Calu3 (cell line): ENCODE results near the gene IFI44L. TPM values are rescaled to one million over a fixed set of nuclear protein-coding genes. Genes with fewer than 3 reads are reported as not detected.

Experiments used
- BruUV-seq: library from RNA; stranded (reverse); fragments of 400-500 nt; replicated peaks from 2 replicates; lab custom pipeline; 2021; lab: Mats Ljungman, UMichigan
- CTCF ChIA-PET: fragments of 300-600 bp; sonication (Branson Sonifier 250); formaldehyde crosslinking; loops from one replicate; lab custom pipeline; 2022; ENCODE audit warnings: antibody characterized with exemption; lab: Charles Lee
- DNase-seq: peaks from one replicate; pipeline ENCODE4 v3.0.0; 2022
- H3K27ac Mint-ChIP-seq: one replicate; pipeline ENCODE4 v1.8.0; 2022; ENCODE audit warnings: mixed read lengths; ENCODE audit not compliant: unreplicated experiment
- H3K27me3 Mint-ChIP-seq: one replicate; pipeline ENCODE4 v1.8.0; 2022; ENCODE audit warnings: mixed read lengths; ENCODE audit not compliant: unreplicated experiment
- H3K36me3 Mint-ChIP-seq: one replicate; pipeline ENCODE4 v1.8.0; 2022; ENCODE audit warnings: mild to moderate bottlenecking, moderate library complexity, mixed read lengths; ENCODE audit not compliant: insufficient read depth, unreplicated experiment
- H3K4me1 Mint-ChIP-seq: one replicate; pipeline ENCODE4 v1.8.0; 2022; ENCODE audit warnings: mild to moderate bottlenecking, low read depth, mixed read lengths; ENCODE audit not compliant: unreplicated experiment
- H3K4me3 Mint-ChIP-seq: one replicate; pipeline ENCODE4 v1.8.0; 2022; ENCODE audit warnings: mild to moderate bottlenecking, low read depth, moderate library complexity, mixed read lengths; ENCODE audit not compliant: unreplicated experiment
- H3K9me3 Mint-ChIP-seq: one replicate; pipeline ENCODE4 v1.8.0; 2022; ENCODE audit warnings: low read depth, mixed read lengths; ENCODE audit not compliant: unreplicated experiment
- intact Hi-C: fragments of 100-400 bp; cut with micrococcal nuclease; formaldehyde crosslinking; loops from one replicate; pipeline ENCODE4 v1.10.0; 2022; ENCODE audit not compliant: unreplicated experiment
- total RNA-seq: library from RNA; stranded (reverse); gene quantifications from 2 replicates; pipeline ENCODE4 v1.2.3, GENCODE V29; 2022
- TF ChIP-seq, protein P1 (sequence below): fragments of 200-600 bp; IDR thresholded peaks from one replicate; pipeline ENCODE4 v1.8.0; 2022; ENCODE audit warnings: antibody characterized with exemption; ENCODE audit not compliant: unreplicated experiment

Gene IFI44L
- total RNA-seq, 1 experiment from 2014 or later: 82.0 TPM

DNA sequence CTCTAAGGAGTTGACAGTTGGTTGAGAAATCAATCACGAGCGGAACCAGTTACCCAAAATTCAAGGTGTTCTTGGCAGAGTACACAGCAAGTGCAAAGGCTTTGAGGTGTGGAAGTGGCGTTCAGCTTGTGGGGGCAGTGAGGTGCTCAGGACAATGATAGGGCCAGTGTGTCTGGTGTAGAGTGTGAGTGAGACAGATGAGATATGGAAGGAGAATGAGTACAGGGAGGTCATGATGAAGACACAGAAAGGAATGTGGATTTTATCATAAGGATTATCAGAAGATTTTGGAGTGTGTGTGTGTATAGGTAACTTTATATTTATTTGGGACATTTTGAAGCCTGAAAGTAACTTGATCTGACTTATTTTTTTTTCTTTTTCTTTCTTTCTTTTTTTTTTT, 70.3 kb downstream of the IFI44L start:
- DNase-seq: no peak
- H3K4me3 Mint-ChIP-seq: no peak overlapping the region
- TF ChIP-seq, protein P1, sequence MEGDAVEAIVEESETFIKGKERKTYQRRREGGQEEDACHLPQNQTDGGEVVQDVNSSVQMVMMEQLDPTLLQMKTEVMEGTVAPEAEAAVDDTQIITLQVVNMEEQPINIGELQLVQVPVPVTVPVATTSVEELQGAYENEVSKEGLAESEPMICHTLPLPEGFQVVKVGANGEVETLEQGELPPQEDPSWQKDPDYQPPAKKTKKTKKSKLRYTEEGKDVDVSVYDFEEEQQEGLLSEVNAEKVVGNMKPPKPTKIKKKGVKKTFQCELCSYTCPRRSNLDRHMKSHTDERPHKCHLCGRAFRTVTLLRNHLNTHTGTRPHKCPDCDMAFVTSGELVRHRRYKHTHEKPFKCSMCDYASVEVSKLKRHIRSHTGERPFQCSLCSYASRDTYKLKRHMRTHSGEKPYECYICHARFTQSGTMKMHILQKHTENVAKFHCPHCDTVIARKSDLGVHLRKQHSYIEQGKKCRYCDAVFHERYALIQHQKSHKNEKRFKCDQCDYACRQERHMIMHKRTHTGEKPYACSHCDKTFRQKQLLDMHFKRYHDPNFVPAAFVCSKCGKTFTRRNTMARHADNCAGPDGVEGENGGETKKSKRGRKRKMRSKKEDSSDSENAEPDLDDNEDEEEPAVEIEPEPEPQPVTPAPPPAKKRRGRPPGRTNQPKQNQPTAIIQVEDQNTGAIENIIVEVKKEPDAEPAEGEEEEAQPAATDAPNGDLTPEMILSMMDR: no peak
- no peaks in the 10 kb centered on the region for H3K9me3 Mint-ChIP-seq
- CTCF ChIA-PET: no interaction called here
- H3K27me3 Mint-ChIP-seq: no peaks in the 10 kb centered on the region
- H3K4me1 Mint-ChIP-seq: peaks cover 10% of the 10 kb centered on the region
- intact Hi-C loops: no loop called here
- H3K27ac Mint-ChIP-seq: no peak overlapping the region
- BruUV-seq: no TSS peak
- no peaks in the 10 kb centered on the region for H3K36me3 Mint-ChIP-seq

DNA sequence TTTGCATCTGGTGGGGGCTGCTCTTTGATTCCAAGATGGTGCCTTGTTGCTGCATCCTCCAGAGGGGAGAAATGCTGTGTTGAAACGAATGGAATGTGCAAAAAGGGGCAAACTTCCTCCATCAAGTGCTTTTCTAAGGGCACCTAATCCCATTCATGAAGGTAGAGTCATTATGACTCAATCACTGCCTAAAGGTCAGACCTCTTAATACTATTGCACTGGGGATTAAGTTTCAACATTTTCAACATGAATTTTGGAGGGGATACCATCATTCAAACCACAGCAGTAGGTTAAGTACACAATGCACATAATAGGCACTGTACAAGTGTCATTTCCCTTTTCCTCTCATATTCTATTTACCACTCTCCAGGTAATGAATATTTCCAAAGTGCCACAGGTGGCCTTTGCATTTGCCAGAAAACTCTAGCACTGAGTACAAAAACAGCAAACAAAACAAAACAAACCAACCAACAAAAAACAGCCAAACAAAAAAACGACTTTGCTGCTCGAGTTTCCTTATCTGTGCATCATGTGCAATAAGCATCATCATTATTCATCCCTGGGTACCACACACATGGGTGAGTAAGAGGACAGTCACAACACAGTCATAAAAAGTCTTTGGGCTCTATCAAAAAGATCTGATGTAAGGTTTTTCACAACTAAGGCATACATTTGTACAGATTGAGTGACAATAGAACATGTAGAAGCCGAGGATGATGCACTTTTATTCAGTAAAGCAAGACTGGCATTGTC, 71.9 kb downstream of the IFI44L start:
- Mint-ChIP-seq H3K27me3 (no peaks in the 10 kb centered on the region), H3K9me3 (no peaks in the 10 kb centered on the region), H3K27ac (no peak overlapping the region), H3K4me1 (peaks cover 10% of the 10 kb centered on the region), H3K36me3 (no peaks in the 10 kb centered on the region), H3K4me3 (no peak overlapping the region)
- CTCF ChIA-PET: no interaction called here
- intact Hi-C loops: no loop called here
- DNase-seq: no peak
- BruUV-seq: no TSS peak
- TF ChIP-seq, protein P1: no peak

Other genes with a start within 250 kb of the IFI44L start
- gene PTGFR, start 129.5 kb upstream of the IFI44L start, total RNA-seq: 0.35 and 0.37 TPM in 2 replicates
- gene IFI44, start 29.4 kb downstream of the IFI44L start, total RNA-seq: 125 and 259 TPM in 2 replicates